ENCODE results near the gene PDE11A.

GRCh38 chr2:177797808-177798207 is 274.8 kb downstream of the PDE11A start:
- TF ChIP-seq CTCF (IDR thresholded peaks at IDR 0.05; ENCODE audit: control extremely low read depth in 1 of 3, insufficient read depth in 1 of 3, low read depth in 1 of 3, low read length in 3 of 3), result no peak
- TF ChIP-seq NRF1 (IDR thresholded peaks at IDR 0.05; ENCODE audit: low read depth, low read length), result no peak
- TF ChIP-seq TAF1 (IDR thresholded peaks at IDR 0.05; ENCODE audit: low read depth, low read length), result no peak

All from H1 (cell line).